HCEC 1CT (cell line): ENCODE results near the gene SCD5.

Experiments
- DNase-seq: peaks from one replicate; pipeline ENCODE4 v3.0.0-alpha.2; 2017

The SCD5 gene

GRCh38 chr4:82792912-82793649 is 5.5 kb downstream of the SCD5 start:
- DNase-seq: no peak

DNA sequence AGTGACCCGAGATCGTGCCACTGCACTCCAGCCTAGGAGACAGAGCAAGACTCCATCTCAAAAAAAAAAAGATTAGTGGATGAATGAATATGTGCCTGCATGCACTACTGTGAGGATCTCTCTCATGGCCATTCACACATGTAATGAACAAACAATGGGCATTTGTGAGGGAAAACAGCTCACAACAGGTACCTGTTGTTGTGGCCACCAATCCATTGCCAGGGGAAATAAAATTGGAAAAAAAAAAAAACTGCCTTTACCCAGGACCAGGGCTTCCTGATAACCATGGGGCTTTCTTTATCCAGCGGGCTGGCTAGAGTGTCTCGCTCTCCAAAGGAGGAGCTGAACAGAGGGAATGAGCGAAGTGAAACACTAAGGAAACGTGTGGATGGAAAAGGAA is 7.4 kb downstream of the SCD5 start:
- DNase-seq: no peak

- DNase-seq: no peak
These were observed 8.4 kb downstream of the SCD5 start for GRCh38 chr4:82790060-82790660.

DNA sequence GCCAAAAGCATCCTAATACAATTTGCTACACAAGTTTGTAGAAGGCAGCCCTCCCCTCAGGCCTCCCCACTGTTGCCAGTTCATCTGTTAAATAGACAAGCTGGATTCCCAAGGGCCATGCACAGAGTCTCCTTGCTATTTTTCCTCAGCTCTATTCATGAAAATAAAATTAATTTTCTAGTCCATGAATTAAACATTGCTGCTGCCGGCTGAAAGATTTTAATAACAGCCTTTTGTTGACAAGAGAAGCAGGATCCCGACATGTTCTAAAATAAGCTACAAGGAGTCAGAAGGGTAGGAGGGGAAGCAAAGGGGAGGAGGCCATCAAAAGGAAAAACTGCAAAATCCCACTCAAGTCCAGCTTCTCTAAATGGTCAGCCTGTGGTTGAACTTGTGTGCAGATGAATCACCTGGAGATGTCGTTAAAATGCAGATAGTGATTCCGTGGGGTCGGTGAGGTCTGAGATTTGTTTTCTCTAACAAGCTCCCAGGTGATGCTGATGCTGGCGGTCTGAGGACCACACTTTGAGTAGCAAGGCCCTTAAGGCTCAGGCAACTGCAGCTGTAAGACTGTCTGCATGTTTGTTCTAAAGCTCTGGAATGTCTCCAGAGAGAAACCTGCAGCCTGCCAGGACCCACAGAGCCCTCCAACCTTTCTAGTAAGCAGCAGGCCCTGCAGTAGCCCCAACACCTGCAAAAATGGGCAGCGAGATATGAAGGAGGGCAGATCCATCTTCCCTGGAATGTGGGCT is 9.4 kb downstream of the SCD5 start:
- DNase-seq: no peak

DNA sequence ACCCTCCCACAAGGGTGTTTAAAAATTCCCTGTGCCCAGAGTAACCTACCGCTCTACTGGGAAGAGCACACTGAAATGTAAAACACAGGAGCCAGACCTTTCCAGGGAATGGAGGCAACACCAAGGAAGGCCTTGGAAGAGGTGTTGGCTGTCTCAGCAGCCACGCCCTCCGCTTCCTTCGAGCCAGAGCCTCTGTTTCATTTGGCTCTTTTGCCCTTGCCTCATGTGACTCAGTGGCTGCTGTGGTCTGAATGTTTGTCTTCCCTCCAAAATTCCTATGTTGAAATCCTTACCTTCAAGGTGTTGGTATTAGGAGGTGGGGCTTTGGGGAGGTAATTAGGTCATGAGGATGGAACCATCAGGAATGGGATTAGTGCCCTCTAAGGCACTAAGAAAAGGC is 11.3 kb downstream of the SCD5 start:
- no peak for DNase-seq

DNA sequence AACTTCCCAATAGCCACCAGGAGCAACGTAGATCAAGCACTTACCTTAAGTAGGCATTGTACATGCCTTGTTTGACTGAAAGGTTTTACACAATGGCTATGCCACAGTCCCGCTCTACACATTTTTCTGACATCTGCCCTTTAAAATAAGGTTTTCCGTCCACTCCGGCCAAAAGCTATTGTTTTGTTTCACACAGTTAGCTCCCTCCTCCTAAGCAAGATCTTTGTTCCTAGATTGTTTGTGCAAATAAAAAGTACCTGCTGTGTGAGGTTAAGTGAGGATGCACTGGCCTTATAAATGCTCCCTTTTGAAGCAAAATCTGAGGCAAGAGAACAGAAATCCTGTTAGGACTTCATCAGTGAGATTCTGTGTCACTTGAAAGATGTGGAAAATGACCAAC is 11.8 kb downstream of the SCD5 start:
- DNase-seq: no peak

DNA sequence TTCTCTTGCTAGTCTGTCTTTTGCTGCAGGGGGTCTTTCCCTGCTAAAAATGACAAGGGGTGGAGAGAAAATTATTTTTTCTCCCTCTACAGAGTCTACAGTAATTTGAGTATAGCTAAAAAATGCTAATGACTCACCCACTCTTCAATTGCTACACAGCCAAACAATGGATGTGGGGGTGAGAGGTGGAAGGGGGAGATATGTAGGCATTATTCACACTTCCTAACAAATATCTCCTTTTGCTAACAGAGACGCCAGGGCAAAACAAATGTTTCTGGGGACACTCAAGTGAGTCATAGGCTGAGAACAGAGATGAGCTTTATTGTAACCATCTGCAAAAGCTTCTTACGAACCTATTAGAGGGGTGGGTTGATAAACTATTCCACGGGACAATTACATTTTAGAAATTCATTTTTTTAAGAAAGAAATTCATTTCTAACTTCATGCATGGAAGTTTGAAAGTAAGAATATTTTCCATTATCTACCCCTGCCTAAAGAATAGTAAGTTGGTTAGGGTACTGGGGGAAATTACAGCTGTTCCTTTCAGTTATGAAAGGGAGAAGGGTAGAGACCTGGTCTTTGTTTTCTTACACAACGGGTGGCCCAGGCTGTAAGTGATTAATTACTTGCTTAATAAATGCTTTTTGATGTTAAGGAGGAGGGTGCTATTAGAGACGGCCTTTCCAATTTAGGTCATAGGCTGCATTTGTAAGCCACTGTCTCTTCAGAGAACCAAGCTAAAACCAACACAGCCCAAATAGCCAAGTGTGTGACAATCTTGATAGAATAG is 12.8 kb downstream of the SCD5 start:
- peak; percentile 82 for DNase-seq

- no peak for DNase-seq
These were observed 13.7 kb downstream of the SCD5 start for GRCh38 chr4:82784681-82785610.

DNA sequence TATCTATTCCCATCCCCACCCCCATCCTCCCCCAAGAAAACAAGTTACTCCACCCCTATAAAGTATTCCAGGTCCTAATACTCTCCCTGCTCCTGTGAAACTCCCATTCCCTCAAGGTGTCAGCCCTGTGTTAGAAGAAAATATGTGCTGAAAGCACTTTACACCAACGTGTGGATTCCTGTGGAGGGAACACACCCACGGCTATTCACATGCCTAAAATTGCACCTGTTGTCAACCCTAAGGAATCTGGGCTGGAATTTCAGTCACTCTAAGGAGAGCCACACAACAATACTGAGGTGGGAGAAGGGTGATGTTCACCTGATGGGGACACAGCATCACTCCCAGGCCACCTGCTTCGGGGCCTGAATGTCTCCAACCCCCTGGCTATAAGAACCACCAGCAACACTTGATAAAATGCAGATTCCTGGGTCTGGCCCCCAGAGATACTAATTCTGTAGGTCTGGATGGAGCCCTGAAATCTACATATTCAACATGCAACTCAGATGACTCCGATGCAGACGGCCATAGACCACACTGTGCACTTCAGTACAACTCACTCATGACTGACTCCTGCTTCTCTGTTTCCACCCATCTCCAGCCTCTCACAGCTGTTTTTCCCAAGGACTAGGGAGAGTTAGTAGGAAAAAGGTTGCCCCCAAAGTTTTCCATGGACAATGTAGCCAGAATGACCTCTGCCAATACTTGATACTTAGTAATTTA is 15.8 kb downstream of the SCD5 start:
- DNase-seq: no peak

GRCh38 chr4:82780752-82781231 is 17.8 kb downstream of the SCD5 start:
- DNase-seq: no peak

- no peak for DNase-seq
These were observed 18.3 kb downstream of the SCD5 start for GRCh38 chr4:82780170-82780751.

GRCh38 chr4:82779032-82779431 is 19.6 kb downstream of the SCD5 start:
- no peak for DNase-seq

DNA sequence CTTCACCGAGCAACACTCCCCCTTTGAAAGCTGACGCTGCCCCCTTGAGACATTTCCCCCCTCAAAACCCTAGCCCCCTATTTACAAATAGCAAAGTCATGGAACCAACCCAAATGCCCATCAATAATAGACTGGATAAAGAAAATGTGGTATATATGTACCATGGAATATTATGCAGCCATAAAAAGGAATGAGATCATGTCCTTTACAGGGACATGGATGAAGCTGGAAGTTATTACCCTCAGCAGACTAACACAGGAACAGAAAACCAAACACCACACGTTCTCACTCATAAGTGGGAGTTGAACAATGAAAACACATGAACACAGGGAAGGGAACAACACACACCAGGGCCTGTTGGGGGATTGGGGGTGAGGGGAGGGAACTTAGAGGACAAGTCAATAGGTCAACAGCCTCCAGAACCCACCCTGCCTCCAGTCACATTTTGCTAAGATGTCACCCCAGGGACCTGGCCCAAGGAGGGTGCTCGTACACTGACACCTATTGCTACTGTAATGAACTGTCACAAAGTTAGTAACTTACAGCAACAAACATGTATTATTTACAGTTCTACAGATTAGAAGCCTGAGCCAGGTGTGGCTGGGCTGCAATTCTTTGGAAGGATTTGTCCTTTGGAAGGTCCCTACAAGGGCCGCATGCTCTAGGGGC is 20.6 kb downstream of the SCD5 start:
- DNase-seq: no peak

DNA sequence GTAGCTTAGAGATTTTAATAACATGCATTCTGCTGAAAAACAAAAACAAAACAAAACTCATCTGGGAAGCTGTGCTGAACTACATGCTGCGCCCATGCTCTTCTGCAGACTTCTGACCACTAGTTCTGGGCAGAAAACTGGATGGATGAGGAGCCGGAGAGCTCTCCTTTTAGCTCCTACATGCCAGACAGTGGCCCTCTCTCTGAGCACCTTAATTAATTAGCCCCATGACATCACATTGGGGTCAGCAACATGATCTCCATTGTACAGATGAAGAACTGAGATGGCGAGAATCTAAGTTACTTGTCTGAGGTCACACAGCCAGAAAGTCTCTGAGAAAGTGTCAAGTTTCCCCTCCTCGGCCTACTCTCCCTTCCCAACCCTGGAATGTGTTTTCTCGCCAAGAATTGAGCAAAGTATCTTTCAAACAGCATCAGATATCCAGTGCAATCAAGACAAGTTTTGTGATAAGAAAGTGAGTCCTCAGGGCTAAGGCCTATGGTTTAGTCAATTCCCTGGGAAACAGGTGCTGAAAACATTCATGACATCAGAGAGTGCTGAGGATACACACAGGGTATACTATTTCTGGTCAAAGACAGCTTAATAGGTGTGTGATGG is 21.6 kb downstream of the SCD5 start:
- no peak for DNase-seq

- DNase-seq: no peak
These were observed 23.4 kb downstream of the SCD5 start for GRCh38 chr4:82775243-82775642.

GRCh38 chr4:82774711-82775171 is 23.9 kb downstream of the SCD5 start:
- no peak for DNase-seq

DNA sequence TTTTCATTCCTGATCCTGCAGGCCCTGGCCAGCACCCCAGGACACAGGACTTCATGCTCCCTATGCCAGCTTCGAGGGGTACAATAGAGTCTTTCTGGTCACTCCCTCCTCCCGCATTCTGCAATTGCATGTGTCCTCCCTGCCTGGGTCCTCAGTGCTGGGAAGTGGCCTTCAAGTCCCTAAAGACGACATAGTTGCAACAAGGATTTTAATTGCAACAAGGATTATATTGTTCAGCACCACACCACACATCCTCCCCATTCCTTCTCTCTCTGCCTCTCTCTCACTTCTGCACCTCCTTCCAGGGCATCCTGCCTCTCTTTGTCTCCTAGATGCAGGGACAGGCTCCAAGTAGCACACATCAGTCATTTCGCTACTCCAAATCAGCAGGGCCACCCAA is 25.5 kb downstream of the SCD5 start:
- DNase-seq: no peak

- no peak for DNase-seq
These were observed 28.0 kb downstream of the SCD5 start for GRCh38 chr4:82770607-82771006.

- DNase-seq: no peak
These were observed 33.5 kb downstream of the SCD5 start for GRCh38 chr4:82765134-82765533.

DNA sequence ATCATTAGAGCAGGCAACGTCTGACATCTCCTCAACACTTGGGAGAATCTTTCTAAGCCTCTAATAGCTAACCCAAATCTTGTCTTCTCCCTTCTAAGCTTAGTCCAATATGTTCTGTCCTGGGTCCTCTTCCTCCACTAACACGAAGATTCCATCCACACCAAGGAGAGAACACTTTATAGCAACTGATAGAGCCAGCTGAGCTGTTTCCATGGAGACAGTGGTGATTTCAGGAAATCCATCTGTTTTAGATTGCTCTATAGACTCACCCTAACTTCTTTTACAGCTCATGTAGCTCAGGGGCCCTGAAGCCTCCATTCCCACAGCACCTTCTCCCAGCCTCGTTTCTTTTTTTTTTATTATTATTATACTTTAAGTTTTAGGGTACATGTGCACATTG is 37.4 kb downstream of the SCD5 start:
- DNase-seq: no peak
